A549 treated with dexamethasone at 1 μM for 4 hours (cell line): ENCODE data around the gene PPIP5K1. TPM values are rescaled to one million over a fixed set of nuclear protein-coding genes. Genes with fewer than 3 reads are reported as not detected.

Experiments
- total RNA-seq: library from RNA; stranded (reverse); fragments of 200-300 nt; extraction: Qiagen RNA extraction; gene quantifications from 5 replicates; pipeline ENCODE4 v1.2.3, GENCODE V29; 2022

PPIP5K1 gene
- total RNA-seq = 4.7 to 7.8 TPM (median 5.4 TPM) in 5 replicates

DNA sequence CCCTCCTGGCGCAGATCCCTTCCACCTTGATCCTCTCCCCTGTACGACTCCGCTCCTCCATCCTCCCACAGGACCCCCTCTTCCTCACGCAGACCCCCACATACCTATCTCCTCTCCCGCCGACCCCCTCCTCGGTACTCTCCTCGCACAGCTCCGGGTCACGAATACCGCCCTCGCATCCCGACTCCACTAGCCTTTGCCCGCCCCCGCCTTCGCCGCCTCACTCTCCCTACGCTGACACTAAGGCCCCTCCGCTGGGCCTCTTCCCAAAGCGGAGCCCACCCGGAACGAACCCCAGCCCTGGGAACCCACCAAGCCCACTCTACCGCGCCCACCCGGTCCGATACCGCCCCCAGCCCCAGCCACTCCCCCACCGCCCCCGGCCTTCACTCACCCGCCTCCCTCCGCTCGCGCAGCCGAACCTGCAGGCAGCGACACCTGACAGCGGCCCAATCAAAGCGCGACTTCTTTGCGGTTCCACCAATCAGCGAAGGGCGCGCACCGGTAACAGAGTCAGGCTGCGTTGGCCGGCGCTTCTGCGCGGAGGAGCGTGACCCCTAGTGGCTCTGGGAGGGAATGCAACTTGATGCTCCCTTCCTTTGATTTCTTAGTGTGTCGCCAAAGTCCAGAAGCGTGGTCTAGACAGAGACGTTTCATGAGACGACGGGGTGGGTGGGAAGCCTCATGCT, at the start of gene PPIP5K1:
Gene PPIP5K1 (minus strand): TSS at position 431 of the 689 bp plus-strand sequence. CDS start 5,704 bp downstream, outside the sequence.

DNA sequence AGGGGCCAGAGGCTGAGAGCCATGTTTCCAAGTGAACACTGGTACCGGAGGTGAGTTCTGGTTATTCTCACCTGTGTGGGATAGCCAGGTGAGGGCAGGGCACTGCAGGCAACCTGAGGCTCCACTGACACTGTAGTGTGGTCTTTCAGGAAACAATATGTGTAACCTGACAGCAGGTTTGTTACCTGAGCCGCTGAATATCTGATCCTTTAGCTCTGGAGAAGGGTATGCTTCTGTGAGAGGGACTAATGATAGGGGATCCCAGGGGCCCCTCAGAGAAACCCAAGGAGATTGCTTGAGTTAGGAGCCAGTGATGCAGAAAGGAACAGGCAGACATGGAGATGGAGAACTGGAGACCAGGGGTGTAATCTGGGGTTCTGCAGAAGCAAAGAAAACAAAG, 28.7 kb upstream of the PPIP5K1 start, which contains the start of gene STRC:
Gene STRC (minus strand): TSS at position 101 of the 400 bp plus-strand sequence. CDS start 78 bp downstream, at position 23.

DNA sequence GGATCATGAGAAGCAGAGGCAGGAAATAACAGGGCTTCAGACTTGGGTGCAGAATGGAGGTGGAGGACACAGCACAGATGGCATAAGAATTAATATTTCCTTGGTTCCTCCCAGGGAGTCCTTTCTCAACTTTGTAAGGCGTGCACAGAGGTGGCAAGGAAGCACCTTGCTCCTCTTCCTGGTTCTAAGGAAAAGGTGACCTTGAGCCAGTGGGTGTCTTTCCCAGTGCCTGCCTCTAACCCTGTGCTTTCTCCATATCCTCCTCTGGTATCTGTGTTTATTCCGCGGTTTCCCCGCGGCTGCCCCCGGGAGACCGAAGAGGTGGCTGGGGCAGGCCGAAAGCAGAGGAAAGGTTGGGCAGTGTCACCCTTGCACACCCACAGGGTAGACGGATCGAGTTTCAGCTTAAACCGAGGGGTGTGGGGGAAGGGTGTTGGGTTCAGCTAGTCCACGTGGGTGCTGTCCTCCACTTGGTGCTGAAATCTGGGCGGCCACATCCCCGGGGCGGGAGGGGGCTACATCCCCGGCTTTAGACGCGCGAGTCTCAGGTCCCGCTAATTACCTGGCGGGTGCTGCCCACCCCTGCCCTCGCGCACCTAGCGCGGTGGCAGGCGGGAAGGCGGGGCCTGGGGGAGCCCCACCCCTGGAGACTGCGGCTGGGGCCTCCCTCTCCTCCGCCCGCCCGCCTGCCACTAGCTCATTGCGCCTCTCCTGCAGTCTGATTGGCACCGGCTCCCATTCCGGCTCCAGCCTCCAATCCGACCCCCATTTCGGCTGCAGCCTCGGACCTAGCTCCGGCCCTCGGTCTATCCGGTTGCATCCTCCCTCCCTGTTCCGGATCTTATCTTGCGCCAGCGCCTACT, 3.6 kb upstream of the PPIP5K1 start, which contains the start of gene CKMT1B:
Gene CKMT1B (plus strand): TSS at position 700 of the 863 bp plus-strand sequence. CDS start 192 bp downstream, outside the sequence.

DNA sequence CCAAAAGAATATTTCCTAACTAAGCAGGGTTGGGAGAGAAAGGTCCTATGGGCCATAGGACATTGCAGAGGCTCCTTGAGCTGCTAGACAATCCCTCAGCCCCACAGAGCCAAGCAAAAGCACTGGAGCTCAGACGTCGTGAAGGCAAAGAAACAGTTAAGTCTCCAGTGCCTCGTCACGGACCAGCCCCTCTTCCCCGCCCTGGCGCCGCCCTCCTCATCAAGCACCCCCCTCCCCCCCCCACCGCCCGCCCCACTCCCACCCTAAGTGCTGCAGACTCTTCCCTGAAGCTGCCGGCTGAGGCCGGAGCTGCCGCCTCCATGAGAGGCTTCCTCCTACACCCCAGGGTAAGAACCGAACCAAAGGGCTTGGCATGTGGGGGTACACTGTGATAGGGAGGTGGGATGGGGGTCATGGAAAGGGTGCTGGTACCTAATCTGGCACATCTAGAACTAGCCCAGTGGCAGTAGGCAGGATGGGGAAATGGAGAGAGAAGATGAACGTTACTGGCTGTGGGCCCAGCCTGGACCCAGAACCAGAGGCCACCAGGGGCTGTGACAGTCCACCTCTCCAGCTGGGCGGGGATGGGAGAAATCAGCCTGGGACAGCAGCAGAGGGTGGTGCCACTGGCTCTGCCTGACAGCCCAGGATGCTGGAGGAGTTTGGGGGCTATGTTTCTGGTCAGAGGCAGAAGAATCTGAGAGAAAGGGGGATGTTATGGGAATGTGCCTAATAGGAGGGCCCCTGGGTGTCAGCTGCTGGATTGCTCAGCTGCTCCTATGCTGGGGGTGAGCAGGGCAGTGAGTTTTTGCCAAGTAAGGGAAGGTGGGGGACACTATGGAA, 72.4 kb downstream of the PPIP5K1 start, which contains the start of gene MAP1A:
Gene MAP1A (plus strand): TSS at position 255 of the 843 bp plus-strand sequence. CDS start 3,866 bp downstream, outside the sequence.

DNA sequence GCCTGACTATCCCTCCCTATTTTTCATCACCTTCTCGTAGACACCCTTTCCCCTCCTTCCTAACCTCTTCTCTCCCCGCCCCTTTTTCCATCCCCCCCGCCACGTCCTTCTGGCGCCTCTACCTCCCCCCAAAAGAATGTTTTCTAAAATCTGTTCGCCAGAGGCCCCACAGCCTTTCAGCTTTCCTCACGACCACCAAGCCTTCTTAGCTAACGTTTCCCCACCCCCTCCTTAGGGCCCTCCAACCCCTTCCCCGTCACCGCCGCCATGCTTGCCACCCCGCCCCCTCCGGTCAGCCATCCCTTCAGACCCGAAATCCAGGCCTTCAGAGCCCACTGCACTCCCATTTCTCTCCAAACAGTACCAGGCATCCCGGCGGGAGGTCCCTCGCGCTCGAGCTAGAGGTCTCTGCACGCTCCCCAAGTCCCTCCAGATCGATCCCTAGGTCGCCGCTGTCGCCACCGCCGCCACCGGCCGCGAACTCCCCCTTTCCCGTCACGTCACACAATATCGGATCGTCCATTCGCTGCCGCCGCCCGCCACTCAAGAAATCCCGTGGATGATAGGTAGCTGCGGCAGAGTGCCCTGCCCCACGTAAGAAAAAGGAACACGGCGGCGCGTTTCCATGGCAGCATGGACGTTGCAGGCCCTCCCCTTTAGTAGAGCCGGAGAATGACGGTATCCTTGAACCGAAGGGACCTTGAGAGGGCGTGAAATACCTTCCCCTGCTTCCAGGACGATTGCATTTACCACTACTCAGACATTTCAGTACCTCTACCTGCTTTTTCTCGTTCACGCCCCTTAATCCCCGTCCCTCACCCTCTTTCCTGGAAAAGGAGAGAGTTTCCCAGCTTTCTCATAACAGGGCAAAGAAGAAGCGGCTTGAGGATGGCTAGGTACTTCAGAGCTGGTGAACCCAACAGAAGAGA, 97.1 kb downstream of the PPIP5K1 start, which contains the start of gene TP53BP1:
Gene TP53BP1 (minus strand): TSS at position 484 of the 929 bp plus-strand sequence. CDS start 113 bp downstream, at position 371.

Other genes with a start within 250 kb of the PPIP5K1 start
- 6.8 to 10.8 TPM (median 9.6 TPM) in 5 replicates for gene ZSCAN29, start 219.2 kb downstream of the PPIP5K1 start, total RNA-seq
- gene TUBGCP4, start 219.1 kb downstream of the PPIP5K1 start, total RNA-seq = 4.1 to 7.0 TPM (median 5.5 TPM) in 5 replicates
- 14.0 to 19.4 TPM (median 18.3 TPM) in 5 replicates for gene TP53BP1, start 97.1 kb downstream of the PPIP5K1 start, total RNA-seq
- gene MAP1A, start 72.6 kb downstream of the PPIP5K1 start, total RNA-seq = 0.45 to 0.74 TPM (median 0.64 TPM) in 5 replicates
- gene CKMT1B, start 3.8 kb upstream of the PPIP5K1 start, total RNA-seq = 2.4 to 5.3 TPM (median 3.9 TPM) in 5 replicates
- gene STRC, start 28.6 kb upstream of the PPIP5K1 start, total RNA-seq = 0.04 to 0.15 TPM (median 0.08 TPM) in 5 replicates
- 0.17 to 1.8 TPM (median 0.86 TPM) in 5 replicates for gene CATSPER2, start 58.6 kb upstream of the PPIP5K1 start, total RNA-seq
- 2.4 to 3.3 TPM (median 2.8 TPM) in 5 replicates for gene CKMT1A, start 103.7 kb upstream of the PPIP5K1 start, total RNA-seq
- gene PDIA3, start 156.2 kb upstream of the PPIP5K1 start, total RNA-seq = 299 to 388 TPM (median 334 TPM) in 5 replicates
- 0.95 to 2.0 TPM (median 1.4 TPM) in 5 replicates for gene ELL3, start 186.8 kb upstream of the PPIP5K1 start, total RNA-seq
- gene SERF2, start 202.1 kb upstream of the PPIP5K1 start, total RNA-seq = 499 to 671 TPM (median 600 TPM) in 5 replicates
- 0.06 to 0.15 TPM (median 0.09 TPM) in 5 replicates for gene SERINC4, start 210.0 kb upstream of the PPIP5K1 start, total RNA-seq
- 4.1 to 8.8 TPM (median 5.6 TPM) in 5 replicates for gene HYPK, start 210.4 kb upstream of the PPIP5K1 start, total RNA-seq
- gene MFAP1, start 234.5 kb upstream of the PPIP5K1 start, total RNA-seq = 25.8 to 27.6 TPM (median 26.3 TPM) in 5 replicates
- gene WDR76, start 236.8 kb upstream of the PPIP5K1 start, total RNA-seq = 12.0 to 14.7 TPM (median 12.7 TPM) in 5 replicates